Inflammatory macrophage (primary cell): Measurements from ENCODE around the gene PLS1.
A peak's percentile ranks its signal among the peaks of the same experiment; 100 is the strongest.
"Not testable (repeated sequence)": the region's sequence is repeated elsewhere in the genome, so short reads cannot be mapped to it uniquely, and the experiment has no call there.

Experiments used
- DNase-seq, 2 donors: peaks; one replicate each; pipeline ENCODE4 v3.0.0-alpha.2; 2020 to 2022
- total RNA-seq, 18 experiments: gene quantifications; one replicate each; lab custom pipeline; 2026; ENCODE audit warnings: mixed read lengths in 6 of 18, inconsistent platforms in 2 of 18; lab: John Stamatoyannopoulos, UW

Gene PLS1
- 2.9 to 11.6 (median 7.6) reads per million in 18 experiments for total RNA-seq

- DNase-seq, result peak; percentile 80 to 84
These were observed at the start of gene PLS1 for GRCh38 chr3:142595951-142596725. PLS1 (plus strand) TSS chr3:142596393; CDS start chr3:142664238, 67,845 bp downstream.

- DNase-seq, result no peak
These were observed 46.2 kb upstream of the PLS1 start for GRCh38 chr3:142549986-142550385.

- DNase-seq, result not testable (repeated sequence)
These were observed 43.6 kb upstream of the PLS1 start for GRCh38 chr3:142552579-142552978.

- DNase-seq, result no peak
These were observed 42.5 kb upstream of the PLS1 start for GRCh38 chr3:142553741-142554140.

GRCh38 chr3:142560118-142560517 lies 36.1 kb upstream of the PLS1 start:
- DNase-seq, result no peak

- no peak for DNase-seq
These were observed 32.6 kb upstream of the PLS1 start for GRCh38 chr3:142563496-142563997.

GRCh38 chr3:142566096-142566495 lies 30.1 kb upstream of the PLS1 start:
- no peak for DNase-seq

- DNase-seq, result no peak
These were observed 27.7 kb upstream of the PLS1 start for GRCh38 chr3:142568393-142569017.

- not testable (repeated sequence) for DNase-seq
These were observed 26.8 kb upstream of the PLS1 start for GRCh38 chr3:142569422-142569821.

GRCh38 chr3:142574223-142574622 lies 22.0 kb upstream of the PLS1 start:
- not testable (repeated sequence) for DNase-seq

- DNase-seq, result peak in 1 of 2 donors; percentile 45
These were observed 21.5 kb upstream of the PLS1 start for GRCh38 chr3:142574665-142575064.

GRCh38 chr3:142576792-142577191 lies 19.4 kb upstream of the PLS1 start:
- no peak for DNase-seq

GRCh38 chr3:142577696-142578328 lies 18.4 kb upstream of the PLS1 start:
- DNase-seq, result peak; percentile 41 to 51

GRCh38 chr3:142578329-142579223 lies 17.6 kb upstream of the PLS1 start, which contains the start of gene ATR:
ATR (minus strand) TSS chr3:142578733; CDS start chr3:142578704, 29 bp downstream.
- peak; percentile 98 to 99 for DNase-seq

GRCh38 chr3:142580061-142580423 lies 16.2 kb upstream of the PLS1 start:
- DNase-seq, result no peak

GRCh38 chr3:142581070-142581469 lies 15.1 kb upstream of the PLS1 start:
- DNase-seq, result not testable (repeated sequence)

GRCh38 chr3:142586803-142587406 lies 9.3 kb upstream of the PLS1 start:
- DNase-seq, result peak; percentile 68 to 70

- DNase-seq, result no peak
These were observed 7.5 kb upstream of the PLS1 start for GRCh38 chr3:142588703-142589102.

GRCh38 chr3:142592268-142592667 lies 3.9 kb upstream of the PLS1 start:
- not testable (repeated sequence) for DNase-seq

GRCh38 chr3:142595141-142595540 lies 1.1 kb upstream of the PLS1 start:
- DNase-seq, result no peak

GRCh38 chr3:142595581-142595950 lies 627 bp upstream of the PLS1 start:
- no peak for DNase-seq

GRCh38 chr3:142596726-142597088 lies 514 bp downstream of the PLS1 start:
- no peak for DNase-seq
